IPS DF 4.7 (cell line): Measurements from ENCODE around the gene SRSF2.
"Not testable (repeated sequence)": the region's sequence is repeated elsewhere in the genome, so short reads cannot be mapped to it uniquely, and the experiment has no call there.

Experiments used
- DNase-seq: peaks from one replicate; pipeline ENCODE4 v3.0.0-alpha.2; 2013; ENCODE audit warnings: low spot score; ENCODE audit errors: extremely low read depth

Gene SRSF2

GRCh38 chr17:76737082-76737675 is at the start of gene SRSF2:
TSS of gene SRSF2 (minus strand) at chr17:76737331. CDS start at chr17:76737160, 171 bp downstream.
- peak; percentile 91 for DNase-seq

GRCh38 chr17:76784926-76785325 is 47.8 kb upstream of the SRSF2 start:
- no peak for DNase-seq

GRCh38 chr17:76783146-76783545 is 46.0 kb upstream of the SRSF2 start:
- no peak for DNase-seq

- no peak for DNase-seq
Observed at GRCh38 chr17:76781056-76781982, 44.2 kb upstream of the SRSF2 start.

- no peak for DNase-seq
Observed at GRCh38 chr17:76775021-76775600, 38.0 kb upstream of the SRSF2 start.

- no peak for DNase-seq
Observed at GRCh38 chr17:76772842-76773525, 35.9 kb upstream of the SRSF2 start.

- DNase-seq = no peak
Observed at GRCh38 chr17:76758570-76758969, 21.4 kb upstream of the SRSF2 start.

- no peak for DNase-seq
Observed at GRCh38 chr17:76757256-76757655, 20.1 kb upstream of the SRSF2 start.

GRCh38 chr17:76755285-76755684 is 18.2 kb upstream of the SRSF2 start:
- no peak for DNase-seq

GRCh38 chr17:76753061-76753961 is 16.2 kb upstream of the SRSF2 start:
- DNase-seq = no peak

GRCh38 chr17:76752006-76752405 is 14.9 kb upstream of the SRSF2 start:
- DNase-seq = no peak

GRCh38 chr17:76751416-76751993 is 14.4 kb upstream of the SRSF2 start:
- no peak for DNase-seq

GRCh38 chr17:76748657-76749056 is 11.5 kb upstream of the SRSF2 start:
- DNase-seq = no peak

GRCh38 chr17:76747716-76748363 is 10.7 kb upstream of the SRSF2 start:
- no peak for DNase-seq

- not testable (repeated sequence) for DNase-seq
Observed at GRCh38 chr17:76745785-76746184, 8.7 kb upstream of the SRSF2 start.

GRCh38 chr17:76744747-76745146 is 7.6 kb upstream of the SRSF2 start:
- DNase-seq = no peak

- no peak for DNase-seq
Observed at GRCh38 chr17:76742958-76743357, 5.8 kb upstream of the SRSF2 start.

GRCh38 chr17:76740329-76741118 is 3.4 kb upstream of the SRSF2 start:
- no peak for DNase-seq

- not testable (repeated sequence) for DNase-seq
Observed at GRCh38 chr17:76739568-76740115, 2.5 kb upstream of the SRSF2 start.
